ENCODE results near the gene FAM3B. TPM values are rescaled to one million over a fixed set of nuclear protein-coding genes. Genes with fewer than 3 reads are reported as not detected.

The FAM3B gene
- total RNA-seq, 1 experiment from 2014 or later: not detected

DNA sequence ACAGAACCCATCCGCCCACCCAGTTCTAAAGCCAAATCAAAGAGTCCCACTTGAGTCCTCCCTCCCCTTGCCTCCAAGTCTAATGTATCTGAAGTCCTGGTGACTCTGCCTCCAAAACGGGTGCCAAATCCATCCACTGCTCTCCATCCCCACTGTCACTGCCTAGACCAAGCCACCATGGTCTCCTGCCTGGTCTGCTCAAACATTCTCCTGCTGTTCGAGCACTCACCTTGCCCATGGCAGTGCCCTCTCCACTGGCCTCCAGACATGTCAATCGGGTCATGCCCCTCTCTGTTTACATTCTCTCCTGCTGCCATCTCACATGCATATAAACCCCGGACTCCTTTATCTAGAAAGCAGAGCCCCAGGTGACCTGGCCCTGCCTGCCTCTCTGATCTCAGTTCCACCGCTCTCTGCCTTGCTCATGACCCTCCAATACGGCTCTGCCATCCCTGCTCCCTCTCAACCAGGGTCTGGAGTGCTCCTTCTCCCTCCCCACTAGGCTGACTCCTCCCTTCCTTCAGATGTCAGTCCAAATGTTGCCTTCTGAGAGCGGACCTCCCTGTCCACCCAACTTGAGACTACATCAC, 77.4 kb downstream of the FAM3B start:
- intact Hi-C loops (cut with micrococcal nuclease; ENCODE audit: unreplicated experiment): no loop called here
- Histone ChIP-seq H3K27me3 (ENCODE audit: control insufficient read depth, insufficient read depth, low read length) (no peaks in the 10 kb centered on the region), H3K36me3 (ENCODE audit: control insufficient read depth, insufficient read depth, low read length) (no peaks in the 10 kb centered on the region; the same call in 1 of the 2 replicates), H3K27ac (ENCODE audit: low read length) (no peak overlapping the region), H3K4me3 (ENCODE audit: low read depth in 2 of 2, low read length in 2 of 2) (no peak overlapping the region), H3K9me3 (ENCODE audit: control insufficient read depth, insufficient read depth, low read depth, low read length) (no peaks in the 10 kb centered on the region), H3K4me1 (ENCODE audit: control insufficient read depth, insufficient read depth, low read length) (no peaks in the 10 kb centered on the region)
- no peak for DNase-seq (ENCODE audit: low read depth, low spot score)
- ATAC-seq: no peak
- TF ChIP-seq POLR2AphosphoS5 (IDR thresholded peaks at IDR 0.05; ENCODE audit: low read depth, low read length) (no peak), SIN3A (IDR thresholded peaks at IDR 0.05; ENCODE audit: borderline replicate concordance, insufficient read depth, low read depth, low read length) (no peak)
- TF ChIP-seq, protein P1, sequence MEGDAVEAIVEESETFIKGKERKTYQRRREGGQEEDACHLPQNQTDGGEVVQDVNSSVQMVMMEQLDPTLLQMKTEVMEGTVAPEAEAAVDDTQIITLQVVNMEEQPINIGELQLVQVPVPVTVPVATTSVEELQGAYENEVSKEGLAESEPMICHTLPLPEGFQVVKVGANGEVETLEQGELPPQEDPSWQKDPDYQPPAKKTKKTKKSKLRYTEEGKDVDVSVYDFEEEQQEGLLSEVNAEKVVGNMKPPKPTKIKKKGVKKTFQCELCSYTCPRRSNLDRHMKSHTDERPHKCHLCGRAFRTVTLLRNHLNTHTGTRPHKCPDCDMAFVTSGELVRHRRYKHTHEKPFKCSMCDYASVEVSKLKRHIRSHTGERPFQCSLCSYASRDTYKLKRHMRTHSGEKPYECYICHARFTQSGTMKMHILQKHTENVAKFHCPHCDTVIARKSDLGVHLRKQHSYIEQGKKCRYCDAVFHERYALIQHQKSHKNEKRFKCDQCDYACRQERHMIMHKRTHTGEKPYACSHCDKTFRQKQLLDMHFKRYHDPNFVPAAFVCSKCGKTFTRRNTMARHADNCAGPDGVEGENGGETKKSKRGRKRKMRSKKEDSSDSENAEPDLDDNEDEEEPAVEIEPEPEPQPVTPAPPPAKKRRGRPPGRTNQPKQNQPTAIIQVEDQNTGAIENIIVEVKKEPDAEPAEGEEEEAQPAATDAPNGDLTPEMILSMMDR (IDR thresholded peaks at IDR 0.05): no peak
- CTCF ChIA-PET: no interaction called here
- POLR2A ChIA-PET: no interaction called here
- BruUV-seq (replicated peaks): no TSS peak
- in situ Hi-C loops (cut with HindIII; ENCODE audit: low pct_unique_long_range_greater_than_20kb, low sequenced_read_pairs): no loop called here

DNA sequence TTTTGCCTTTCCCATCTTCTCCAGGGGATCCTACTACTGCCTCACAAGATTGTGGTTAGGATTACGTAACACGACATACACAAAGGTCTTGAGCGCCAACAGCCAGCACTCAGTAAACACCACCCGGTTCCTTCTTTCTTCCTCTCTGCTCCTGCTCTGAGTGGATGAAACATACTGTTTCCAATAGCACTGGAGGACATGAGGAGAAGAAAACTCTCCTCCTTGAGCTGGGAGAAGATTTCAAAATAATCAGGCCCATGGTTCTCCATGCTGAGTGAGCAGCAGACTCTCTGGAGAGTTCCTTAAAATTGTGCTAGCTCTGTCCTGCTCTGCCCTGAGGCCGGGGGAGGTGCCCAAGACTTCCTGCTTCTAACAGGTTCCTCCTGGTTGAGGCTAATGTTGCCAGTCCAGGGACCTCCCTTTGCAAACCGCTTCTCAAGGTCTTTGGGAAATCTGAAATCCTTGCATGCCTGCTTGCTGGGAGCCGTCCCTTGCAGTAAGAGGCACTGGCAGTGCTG, 80.0 kb downstream of the FAM3B start:
- H3K4me3 ChIP-seq (ENCODE audit: low read depth in 2 of 2, low read length in 2 of 2): no peak overlapping the region
- intact Hi-C loops (cut with micrococcal nuclease; ENCODE audit: unreplicated experiment) (no loop called here), in situ Hi-C loops (cut with HindIII; ENCODE audit: low pct_unique_long_range_greater_than_20kb, low sequenced_read_pairs) (no loop called here)
- no TSS peak for BruUV-seq (replicated peaks)
- no peaks in the 10 kb centered on the region for H3K27me3 ChIP-seq (ENCODE audit: control insufficient read depth, insufficient read depth, low read length)
- H3K27ac ChIP-seq (ENCODE audit: low read length): no peak overlapping the region
- TF ChIP-seq POLR2AphosphoS5 (IDR thresholded peaks at IDR 0.05; ENCODE audit: low read depth, low read length) (no peak), SIN3A (IDR thresholded peaks at IDR 0.05; ENCODE audit: borderline replicate concordance, insufficient read depth, low read depth, low read length) (no peak), TCF7L2 (IDR thresholded peaks at IDR 0.05; ENCODE audit: low read depth, low read length) (no peak)
- TF ChIP-seq, protein P1 (IDR thresholded peaks at IDR 0.05): no peak
- TF ChIP-seq, protein P2, sequence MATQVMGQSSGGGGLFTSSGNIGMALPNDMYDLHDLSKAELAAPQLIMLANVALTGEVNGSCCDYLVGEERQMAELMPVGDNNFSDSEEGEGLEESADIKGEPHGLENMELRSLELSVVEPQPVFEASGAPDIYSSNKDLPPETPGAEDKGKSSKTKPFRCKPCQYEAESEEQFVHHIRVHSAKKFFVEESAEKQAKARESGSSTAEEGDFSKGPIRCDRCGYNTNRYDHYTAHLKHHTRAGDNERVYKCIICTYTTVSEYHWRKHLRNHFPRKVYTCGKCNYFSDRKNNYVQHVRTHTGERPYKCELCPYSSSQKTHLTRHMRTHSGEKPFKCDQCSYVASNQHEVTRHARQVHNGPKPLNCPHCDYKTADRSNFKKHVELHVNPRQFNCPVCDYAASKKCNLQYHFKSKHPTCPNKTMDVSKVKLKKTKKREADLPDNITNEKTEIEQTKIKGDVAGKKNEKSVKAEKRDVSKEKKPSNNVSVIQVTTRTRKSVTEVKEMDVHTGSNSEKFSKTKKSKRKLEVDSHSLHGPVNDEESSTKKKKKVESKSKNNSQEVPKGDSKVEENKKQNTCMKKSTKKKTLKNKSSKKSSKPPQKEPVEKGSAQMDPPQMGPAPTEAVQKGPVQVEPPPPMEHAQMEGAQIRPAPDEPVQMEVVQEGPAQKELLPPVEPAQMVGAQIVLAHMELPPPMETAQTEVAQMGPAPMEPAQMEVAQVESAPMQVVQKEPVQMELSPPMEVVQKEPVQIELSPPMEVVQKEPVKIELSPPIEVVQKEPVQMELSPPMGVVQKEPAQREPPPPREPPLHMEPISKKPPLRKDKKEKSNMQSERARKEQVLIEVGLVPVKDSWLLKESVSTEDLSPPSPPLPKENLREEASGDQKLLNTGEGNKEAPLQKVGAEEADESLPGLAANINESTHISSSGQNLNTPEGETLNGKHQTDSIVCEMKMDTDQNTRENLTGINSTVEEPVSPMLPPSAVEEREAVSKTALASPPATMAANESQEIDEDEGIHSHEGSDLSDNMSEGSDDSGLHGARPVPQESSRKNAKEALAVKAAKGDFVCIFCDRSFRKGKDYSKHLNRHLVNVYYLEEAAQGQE (IDR thresholded peaks at IDR 0.05; ENCODE audit: insufficient read depth in 1 of 2, low read depth in 2 of 2, low read length in 1 of 2): no peak
- ATAC-seq (no peak), DNase-seq (ENCODE audit: low read depth, low spot score) (no peak)
- H3K9me3 ChIP-seq (ENCODE audit: control insufficient read depth, insufficient read depth, low read depth, low read length): no peaks in the 10 kb centered on the region
- H3K4me1 ChIP-seq (ENCODE audit: control insufficient read depth, insufficient read depth, low read length): no peaks in the 10 kb centered on the region
- H3K36me3 ChIP-seq (ENCODE audit: control insufficient read depth, insufficient read depth, low read length): no peaks in the 10 kb centered on the region; the same call in 1 of the 2 replicates
- CTCF ChIA-PET: no interaction called here
- POLR2A ChIA-PET: no interaction called here
